HEK293 (cell line): Measurements from ENCODE around the gene SYCP2.

Source experiments
- CTCF ChIA-PET: fragments of 350-600 bp; formaldehyde crosslinking; extraction: SDS; loops from one replicate; lab custom pipeline; 2021; ENCODE audit warnings: antibody characterized with exemption; lab: Yijun Ruan, JAX
- POLR2A ChIA-PET: fragments of 300-600 bp; formaldehyde crosslinking; extraction: SDS; loops from one replicate; lab custom pipeline; 2020; ENCODE audit warnings: antibody characterized with exemption, inconsistent platforms; lab: Yijun Ruan, JAX
- H3K27ac ChIP-seq: fragments of 200-500 bp; sonication (Bioruptor generic); 2 replicates; pipeline ENCODE4 v1.5.1; 2014; ENCODE audit warnings: low read depth, low read length, control low read depth, inconsistent platforms; ENCODE audit errors: extremely low read depth
- H3K36me3 ChIP-seq, 2 experiments: fragments of 200-500 bp in 1 of 2; sonication (Bioruptor generic) in 1 of 2; 1 replicate in 1 of 2; 2 replicates in 1 of 2; pipeline ENCODE4 v1.5.1; 2014 to 2017; ENCODE audit warnings: inconsistent platforms in 2 of 2, low read length in 2 of 2; ENCODE audit not compliant: control insufficient read depth in 2 of 2, insufficient read depth in 1 of 2
- H3K4me1 ChIP-seq: fragments of 200-500 bp; sonication (Bioruptor generic); 2 replicates; pipeline ENCODE4 v1.5.1; 2014; ENCODE audit warnings: mild to moderate bottlenecking, low read length, inconsistent platforms; ENCODE audit not compliant: control insufficient read depth, insufficient read depth
- H3K4me3 ChIP-seq: 2 replicates; pipeline ENCODE4 v1.5.1; 2011; ENCODE audit warnings: low read depth, mild to moderate bottlenecking, control low read depth, low read length, moderate library complexity
- H3K9me3 ChIP-seq: fragments of 200-500 bp; sonication (Bioruptor generic); 2 replicates; pipeline ENCODE4 v1.5.1; 2014; ENCODE audit warnings: low read depth, low read length, inconsistent platforms; ENCODE audit not compliant: control insufficient read depth, insufficient read depth
- AEBP2 ChIP-seq: fragments of 450-650 bp; formaldehyde crosslinking; IDR thresholded peaks from 2 replicates; pipeline ENCODE4 v1.5.1; 2016; ENCODE audit warnings: missing biosample characterization, missing genetic modification characterization, borderline replicate concordance
- GLIS2 ChIP-seq: fragments of 450-650 bp; formaldehyde crosslinking; IDR thresholded peaks from 2 replicates; pipeline ENCODE4 v1.5.1; 2016; ENCODE audit warnings: missing biosample characterization, missing genetic modification characterization
- HOXA7 ChIP-seq: sonication (generic); formaldehyde crosslinking; IDR thresholded peaks from 2 replicates; pipeline ENCODE4 v1.8.1; 2022; ENCODE audit warnings: missing genetic modification reagents, borderline replicate concordance
- MZF1 ChIP-seq: fragments of 450-650 bp; formaldehyde crosslinking; IDR thresholded peaks from 2 replicates; pipeline ENCODE4 v1.5.1; 2017; ENCODE audit warnings: missing biosample characterization, missing genetic modification characterization, borderline replicate concordance
- ZBTB11 ChIP-seq: fragments of 450-650 bp; formaldehyde crosslinking; conservative IDR thresholded peaks from 2 replicates; pipeline ENCODE4 v1.5.1; 2016; ENCODE audit warnings: low read depth, missing biosample characterization, missing genetic modification characterization
- ZBTB6 ChIP-seq: fragments of 450-650 bp; formaldehyde crosslinking; IDR thresholded peaks from 2 replicates; pipeline ENCODE4 v1.5.1; 2017; ENCODE audit warnings: missing biosample characterization, missing genetic modification characterization
- ZBTB8A ChIP-seq: fragments of 450-650 bp; formaldehyde crosslinking; IDR thresholded peaks from 2 replicates; pipeline ENCODE4 v1.5.1; 2016; ENCODE audit warnings: missing biosample characterization, missing genetic modification characterization
- ZNF140 ChIP-seq: fragments of 450-650 bp; formaldehyde crosslinking; IDR thresholded peaks from 2 replicates; pipeline ENCODE4 v1.5.1; 2016; ENCODE audit warnings: missing biosample characterization, missing genetic modification characterization
- ZNF146 ChIP-seq: fragments of 450-650 bp; formaldehyde crosslinking; IDR thresholded peaks from 2 replicates; pipeline ENCODE4 v1.5.1; 2016; ENCODE audit warnings: missing biosample characterization, missing genetic modification characterization
- ZNF157 ChIP-seq: fragments of 450-650 bp; formaldehyde crosslinking; IDR thresholded peaks from 2 replicates; pipeline ENCODE4 v1.5.1; 2016; ENCODE audit warnings: missing biosample characterization, missing genetic modification characterization
- ZNF174 ChIP-seq: fragments of 450-650 bp; formaldehyde crosslinking; IDR thresholded peaks from 2 replicates; pipeline ENCODE4 v1.5.0; 2017; ENCODE audit warnings: missing biosample characterization, mild to moderate bottlenecking, missing genetic modification characterization
- ZNF239 ChIP-seq: fragments of 450-650 bp; formaldehyde crosslinking; IDR thresholded peaks from 2 replicates; pipeline ENCODE4 v1.5.1; 2016; ENCODE audit warnings: missing biosample characterization, missing genetic modification characterization
- ZNF350 ChIP-seq: fragments of 450-650 bp; formaldehyde crosslinking; IDR thresholded peaks from 2 replicates; pipeline ENCODE4 v1.5.0; 2017; ENCODE audit warnings: missing biosample characterization, mild to moderate bottlenecking, missing genetic modification characterization
- ZNF530 ChIP-seq: fragments of 450-650 bp; formaldehyde crosslinking; IDR thresholded peaks from 2 replicates; pipeline ENCODE4 v1.5.1; 2016; ENCODE audit warnings: low read depth, missing biosample characterization, missing genetic modification characterization
- ZNF555 ChIP-seq: fragments of 450-650 bp; formaldehyde crosslinking; conservative IDR thresholded peaks from 2 replicates; pipeline ENCODE4 v1.5.1; 2017; ENCODE audit warnings: missing biosample characterization, mild to moderate bottlenecking, missing genetic modification characterization, inconsistent platforms
- ZNF560 ChIP-seq: fragments of 450-650 bp; formaldehyde crosslinking; IDR thresholded peaks from 2 replicates; pipeline ENCODE4 v1.5.1; 2017; ENCODE audit warnings: missing biosample characterization, missing genetic modification characterization, borderline replicate concordance
- ZNF768 ChIP-seq: fragments of 450-650 bp; formaldehyde crosslinking; IDR thresholded peaks from 2 replicates; pipeline ENCODE4 v1.5.1; 2018; ENCODE audit warnings: missing biosample characterization, mild to moderate bottlenecking, missing genetic modification characterization

Gene SYCP2

GRCh38 chr20:59972037-59972801 is 38.8 kb upstream of the SYCP2 start:
- Histone ChIP-seq H3K4me1 (no peaks in the 10 kb centered on the region), H3K9me3 (no peaks in the 10 kb centered on the region), H3K4me3 (no peak overlapping the region), H3K27ac (no peak overlapping the region), H3K36me3 (no peaks in the 10 kb centered on the region)
- POLR2A ChIA-PET = no interaction called here
- TF ChIP-seq MZF1 (tag by site-specific recombination) (no peak), ZNF768 (tag by site-specific recombination) (no peak), ZNF157 (no peak), ZBTB11 (tag by site-specific recombination) (no peak), ZNF239 (tag by site-specific recombination) (no peak), ZNF530 (tag by site-specific recombination) (no peak)
- CTCF ChIA-PET = no interaction called here

GRCh38 chr20:59971428-59971827 is 38.0 kb upstream of the SYCP2 start:
- Histone ChIP-seq H3K36me3 (no peaks in the 10 kb centered on the region), H3K4me3 (no peak overlapping the region), H3K4me1 (no peaks in the 10 kb centered on the region), H3K27ac (no peak overlapping the region), H3K9me3 (no peaks in the 10 kb centered on the region)
- TF ChIP-seq ZNF146 (tag by site-specific recombination) = no peak
- TF ChIP-seq GLIS2 (tag by site-specific recombination) = no peak
- TF ChIP-seq ZBTB6 (tag by site-specific recombination) = no peak
- no peak for TF ChIP-seq AEBP2 (tag by site-specific recombination)
- no peak for TF ChIP-seq ZNF350 (tag by site-specific recombination)
- no peak for TF ChIP-seq ZNF560 (tag by site-specific recombination)
- TF ChIP-seq ZBTB8A (tag by site-specific recombination) = no peak
- TF ChIP-seq ZNF157 = no peak
- TF ChIP-seq ZNF555 (tag by site-specific recombination) = no peak
- TF ChIP-seq ZNF174 (tag by site-specific recombination) = no peak
- ChIA-PET CTCF (no interaction called here), POLR2A (no interaction called here)

GRCh38 chr20:59966428-59966827 is 33.0 kb upstream of the SYCP2 start:
- Histone ChIP-seq H3K27ac (no peak overlapping the region), H3K4me1 (no peaks in the 10 kb centered on the region)
- TF ChIP-seq ZNF140 (tag by site-specific recombination) (peak; percentile 18; the same call in 1 of the 2 replicates), HOXA7 (CRISPR knock-in tag) (no peak)
- TF ChIP-seq, all 188 proteins: peak for 1
- H3K4me3 ChIP-seq = no peak overlapping the region
- no peaks in the 10 kb centered on the region for H3K9me3 ChIP-seq
- CTCF ChIA-PET = no interaction called here
- no peaks in the 10 kb centered on the region for H3K36me3 ChIP-seq
- POLR2A ChIA-PET = no interaction called here
